Calu3 (cell line): Measurements from ENCODE around the gene ERCC1. TPM values are rescaled to one million over a fixed set of nuclear protein-coding genes. Genes with fewer than 3 reads are reported as not detected.

ENCODE experiments used
- BruUV-seq: library from RNA; stranded (reverse); fragments of 400-500 nt; replicated peaks from 2 replicates; lab custom pipeline; 2021; lab: Mats Ljungman, UMichigan
- CTCF ChIA-PET: fragments of 300-600 bp; sonication (Branson Sonifier 250); formaldehyde crosslinking; loops from one replicate; lab custom pipeline; 2022; ENCODE audit warnings: antibody characterized with exemption; lab: Charles Lee
- DNase-seq: peaks from one replicate; pipeline ENCODE4 v3.0.0; 2022
- H3K27ac Mint-ChIP-seq: one replicate; pipeline ENCODE4 v1.8.0; 2022; ENCODE audit warnings: mixed read lengths; ENCODE audit not compliant: unreplicated experiment
- H3K27me3 Mint-ChIP-seq: one replicate; pipeline ENCODE4 v1.8.0; 2022; ENCODE audit warnings: mixed read lengths; ENCODE audit not compliant: unreplicated experiment
- H3K36me3 Mint-ChIP-seq: one replicate; pipeline ENCODE4 v1.8.0; 2022; ENCODE audit warnings: mild to moderate bottlenecking, moderate library complexity, mixed read lengths; ENCODE audit not compliant: insufficient read depth, unreplicated experiment
- H3K4me1 Mint-ChIP-seq: one replicate; pipeline ENCODE4 v1.8.0; 2022; ENCODE audit warnings: mild to moderate bottlenecking, low read depth, mixed read lengths; ENCODE audit not compliant: unreplicated experiment
- H3K4me3 Mint-ChIP-seq: one replicate; pipeline ENCODE4 v1.8.0; 2022; ENCODE audit warnings: mild to moderate bottlenecking, low read depth, moderate library complexity, mixed read lengths; ENCODE audit not compliant: unreplicated experiment
- H3K9me3 Mint-ChIP-seq: one replicate; pipeline ENCODE4 v1.8.0; 2022; ENCODE audit warnings: low read depth, mixed read lengths; ENCODE audit not compliant: unreplicated experiment
- CTCF ChIP-seq: fragments of 200-600 bp; IDR thresholded peaks from one replicate; pipeline ENCODE4 v1.8.0; 2022; ENCODE audit warnings: antibody characterized with exemption; ENCODE audit not compliant: unreplicated experiment
- intact Hi-C: fragments of 100-400 bp; cut with micrococcal nuclease; formaldehyde crosslinking; loops from one replicate; pipeline ENCODE4 v1.10.0; 2022; ENCODE audit not compliant: unreplicated experiment
- total RNA-seq: library from RNA; stranded (reverse); gene quantifications from 2 replicates; pipeline ENCODE4 v1.2.3, GENCODE V29; 2022

The ERCC1 gene
- total RNA-seq, 1 experiment from 2014 or later, result 55.7 TPM

- no TSS peak for BruUV-seq
- H3K27ac Mint-ChIP-seq, result no peak overlapping the region
- no peak for TF ChIP-seq CTCF
- H3K27me3 Mint-ChIP-seq, result no peaks in the 10 kb centered on the region
- peaks cover 15% of the 10 kb centered on the region for H3K4me1 Mint-ChIP-seq
- peak; percentile 35 for DNase-seq
- H3K36me3 Mint-ChIP-seq, result peaks cover 68% of the 10 kb centered on the region
- no peak overlapping the region for H3K4me3 Mint-ChIP-seq
- H3K9me3 Mint-ChIP-seq, result no peaks in the 10 kb centered on the region
- CTCF ChIA-PET, result interaction anchor here (0.9 to 1.3 kb wide), 2 partner anchors 39 to 79 kb away, joined by 3 to 6 read pairs; no protein-coding TSS in a partner anchor
- intact Hi-C loops, result no loop called here
Observed at GRCh38 chr19:45400192-45400591, 23.5 kb downstream of the ERCC1 start.

- no peak overlapping the region for H3K27ac Mint-ChIP-seq
- CTCF ChIA-PET, result no interaction called here
- no TSS peak for BruUV-seq
- no peaks in the 10 kb centered on the region for H3K9me3 Mint-ChIP-seq
- no peaks in the 10 kb centered on the region for H3K27me3 Mint-ChIP-seq
- no peak for TF ChIP-seq CTCF
- H3K4me3 Mint-ChIP-seq, result no peak overlapping the region
- H3K36me3 Mint-ChIP-seq, result peaks cover 58% of the 10 kb centered on the region
- no peaks in the 10 kb centered on the region for H3K4me1 Mint-ChIP-seq
- intact Hi-C loops, result no loop called here
- no peak for DNase-seq
Observed at GRCh38 chr19:45395821-45396617, 27.7 kb downstream of the ERCC1 start.

- CTCF ChIA-PET, result interaction anchor here (0.6 to 2.7 kb wide), 3 partner anchors 11 to 227 kb away, joined by 3 to 10 read pairs (median 4); no protein-coding TSS in a partner anchor
- Mint-ChIP-seq H3K27ac (peak overlapping the region; percentile 44), H3K9me3 (no peaks in the 10 kb centered on the region), H3K4me1 (no peaks in the 10 kb centered on the region), H3K27me3 (no peaks in the 10 kb centered on the region), H3K4me3 (no peak overlapping the region), H3K36me3 (peaks cover 47% of the 10 kb centered on the region)
- intact Hi-C loops, result no loop called here
- TF ChIP-seq CTCF, result no peak
- no peak for DNase-seq
- BruUV-seq, result TSS peak; percentile 21
Observed at GRCh38 chr19:45391871-45392665, 31.6 kb downstream of the ERCC1 start.

GRCh38 chr19:45391346-45391745 lies 32.4 kb downstream of the ERCC1 start:
- H3K4me1 Mint-ChIP-seq, result no peaks in the 10 kb centered on the region
- no TSS peak for BruUV-seq
- H3K4me3 Mint-ChIP-seq, result no peak overlapping the region
- H3K27me3 Mint-ChIP-seq, result no peaks in the 10 kb centered on the region
- intact Hi-C loops, result no loop called here
- peak overlapping the region; percentile 27 for H3K27ac Mint-ChIP-seq
- DNase-seq, result no peak
- CTCF ChIA-PET, result no interaction called here
- no peaks in the 10 kb centered on the region for H3K9me3 Mint-ChIP-seq
- TF ChIP-seq CTCF, result no peak
- H3K36me3 Mint-ChIP-seq, result peaks cover 47% of the 10 kb centered on the region
